ENCODE data around the gene CYP4V2.

DNA sequence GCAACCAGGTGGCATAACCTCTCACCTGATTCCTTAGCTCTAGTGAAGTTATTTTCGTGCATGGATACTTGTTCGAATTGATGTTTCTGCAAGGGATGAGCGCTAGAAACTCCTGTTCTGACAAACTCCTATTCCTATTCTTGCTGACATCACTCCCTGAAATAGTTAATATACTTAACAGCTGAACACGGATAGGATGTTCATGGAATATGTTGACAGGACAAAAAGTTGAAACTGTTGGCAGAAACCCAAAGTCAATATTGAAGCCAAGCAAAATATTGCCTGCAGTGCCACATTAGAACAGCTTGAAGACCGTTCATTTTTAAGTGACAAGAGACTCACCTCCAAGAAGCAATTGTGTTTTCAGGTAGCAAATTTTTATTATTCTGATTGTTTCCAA is 35.9 kb downstream of the CYP4V2 start, which contains the start of gene KLKB1:
- TF ChIP-seq, protein P1, sequence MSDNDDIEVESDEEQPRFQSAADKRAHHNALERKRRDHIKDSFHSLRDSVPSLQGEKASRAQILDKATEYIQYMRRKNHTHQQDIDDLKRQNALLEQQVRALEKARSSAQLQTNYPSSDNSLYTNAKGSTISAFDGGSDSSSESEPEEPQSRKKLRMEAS (CRISPR knock-in tag; IDR thresholded peaks at IDR 0.05): no peak
- TF ChIP-seq, protein P2, sequence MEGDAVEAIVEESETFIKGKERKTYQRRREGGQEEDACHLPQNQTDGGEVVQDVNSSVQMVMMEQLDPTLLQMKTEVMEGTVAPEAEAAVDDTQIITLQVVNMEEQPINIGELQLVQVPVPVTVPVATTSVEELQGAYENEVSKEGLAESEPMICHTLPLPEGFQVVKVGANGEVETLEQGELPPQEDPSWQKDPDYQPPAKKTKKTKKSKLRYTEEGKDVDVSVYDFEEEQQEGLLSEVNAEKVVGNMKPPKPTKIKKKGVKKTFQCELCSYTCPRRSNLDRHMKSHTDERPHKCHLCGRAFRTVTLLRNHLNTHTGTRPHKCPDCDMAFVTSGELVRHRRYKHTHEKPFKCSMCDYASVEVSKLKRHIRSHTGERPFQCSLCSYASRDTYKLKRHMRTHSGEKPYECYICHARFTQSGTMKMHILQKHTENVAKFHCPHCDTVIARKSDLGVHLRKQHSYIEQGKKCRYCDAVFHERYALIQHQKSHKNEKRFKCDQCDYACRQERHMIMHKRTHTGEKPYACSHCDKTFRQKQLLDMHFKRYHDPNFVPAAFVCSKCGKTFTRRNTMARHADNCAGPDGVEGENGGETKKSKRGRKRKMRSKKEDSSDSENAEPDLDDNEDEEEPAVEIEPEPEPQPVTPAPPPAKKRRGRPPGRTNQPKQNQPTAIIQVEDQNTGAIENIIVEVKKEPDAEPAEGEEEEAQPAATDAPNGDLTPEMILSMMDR (IDR thresholded peaks at IDR 0.05): no peak
- TF ChIP-seq NFYB (CRISPR knock-in tag; conservative IDR thresholded peaks at IDR 0.05; ENCODE audit: low read depth): no peak
- TF ChIP-seq, protein P3, sequence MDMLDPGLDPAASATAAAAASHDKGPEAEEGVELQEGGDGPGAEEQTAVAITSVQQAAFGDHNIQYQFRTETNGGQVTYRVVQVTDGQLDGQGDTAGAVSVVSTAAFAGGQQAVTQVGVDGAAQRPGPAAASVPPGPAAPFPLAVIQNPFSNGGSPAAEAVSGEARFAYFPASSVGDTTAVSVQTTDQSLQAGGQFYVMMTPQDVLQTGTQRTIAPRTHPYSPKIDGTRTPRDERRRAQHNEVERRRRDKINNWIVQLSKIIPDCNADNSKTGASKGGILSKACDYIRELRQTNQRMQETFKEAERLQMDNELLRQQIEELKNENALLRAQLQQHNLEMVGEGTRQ (CRISPR knock-in tag; IDR thresholded peaks at IDR 0.05): no peak
- TF ChIP-seq, protein P4, sequence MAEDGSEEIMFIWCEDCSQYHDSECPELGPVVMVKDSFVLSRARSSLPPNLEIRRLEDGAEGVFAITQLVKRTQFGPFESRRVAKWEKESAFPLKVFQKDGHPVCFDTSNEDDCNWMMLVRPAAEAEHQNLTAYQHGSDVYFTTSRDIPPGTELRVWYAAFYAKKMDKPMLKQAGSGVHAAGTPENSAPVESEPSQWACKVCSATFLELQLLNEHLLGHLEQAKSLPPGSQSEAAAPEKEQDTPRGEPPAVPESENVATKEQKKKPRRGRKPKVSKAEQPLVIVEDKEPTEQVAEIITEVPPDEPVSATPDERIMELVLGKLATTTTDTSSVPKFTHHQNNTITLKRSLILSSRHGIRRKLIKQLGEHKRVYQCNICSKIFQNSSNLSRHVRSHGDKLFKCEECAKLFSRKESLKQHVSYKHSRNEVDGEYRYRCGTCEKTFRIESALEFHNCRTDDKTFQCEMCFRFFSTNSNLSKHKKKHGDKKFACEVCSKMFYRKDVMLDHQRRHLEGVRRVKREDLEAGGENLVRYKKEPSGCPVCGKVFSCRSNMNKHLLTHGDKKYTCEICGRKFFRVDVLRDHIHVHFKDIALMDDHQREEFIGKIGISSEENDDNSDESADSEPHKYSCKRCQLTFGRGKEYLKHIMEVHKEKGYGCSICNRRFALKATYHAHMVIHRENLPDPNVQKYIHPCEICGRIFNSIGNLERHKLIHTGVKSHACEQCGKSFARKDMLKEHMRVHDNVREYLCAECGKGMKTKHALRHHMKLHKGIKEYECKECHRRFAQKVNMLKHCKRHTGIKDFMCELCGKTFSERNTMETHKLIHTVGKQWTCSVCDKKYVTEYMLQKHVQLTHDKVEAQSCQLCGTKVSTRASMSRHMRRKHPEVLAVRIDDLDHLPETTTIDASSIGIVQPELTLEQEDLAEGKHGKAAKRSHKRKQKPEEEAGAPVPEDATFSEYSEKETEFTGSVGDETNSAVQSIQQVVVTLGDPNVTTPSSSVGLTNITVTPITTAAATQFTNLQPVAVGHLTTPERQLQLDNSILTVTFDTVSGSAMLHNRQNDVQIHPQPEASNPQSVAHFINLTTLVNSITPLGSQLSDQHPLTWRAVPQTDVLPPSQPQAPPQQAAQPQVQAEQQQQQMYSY (CRISPR knock-in tag; IDR thresholded peaks at IDR 0.05): no peak
